HepG2 (cell line): Measurements from ENCODE around the gene MTFP1. TPM values are rescaled to one million over a fixed set of nuclear protein-coding genes. Genes with fewer than 3 reads are reported as not detected.

ENCODE experiments used
- ATAC-seq: fragments of 200-7000 bp; cut with Tn5 transposase; 3 replicates; pipeline ENCODE4 v1.9.1; 2020; ENCODE audit warnings: mild to moderate bottlenecking, moderate library complexity
- BruUV-seq: library from RNA; stranded (reverse); fragments of 400-500 nt; replicated peaks from 2 replicates; lab custom pipeline; 2021; lab: Mats Ljungman, UMichigan
- CTCF ChIA-PET: fragments of 300-600 bp; formaldehyde crosslinking; extraction: SDS; loops from one replicate; lab custom pipeline; 2021; ENCODE audit warnings: low total read pairs, inconsistent platforms, low intra/inter-chr PET ratio; lab: Yijun Ruan, JAX
- POLR2A ChIA-PET: fragments of 350-600 bp; sonication (Branson Sonifier 250); formaldehyde crosslinking; loops from one replicate; lab custom pipeline; 2020; ENCODE audit warnings: antibody characterized with exemption, inconsistent platforms; lab: Yijun Ruan, JAX
- DNase-seq: peaks from one replicate; pipeline ENCODE4 v3.0.0-alpha.2; 2015; ENCODE audit warnings: low spot score
- FAIRE-seq: peaks from 3 replicates; lab custom pipeline; 2011; peaks lifted over from hg19 to GRCh38; lab: Jason Lieb, UNC
- H2AFZ ChIP-seq: one replicate; pipeline ENCODE4 v1.6.1; 2011; ENCODE audit warnings: low read length, inconsistent platforms
- H3K27ac ChIP-seq: fragments of 300-600 bp; 3 replicates; pipeline ENCODE4 v1.8.0; 2011; ENCODE audit warnings: mixed run types, mild to moderate bottlenecking, mixed read lengths, low read length, inconsistent platforms; ENCODE audit not compliant: insufficient read depth; ENCODE audit errors: extremely low read length
- H3K27me3 ChIP-seq, 2 experiments: fragments of 200-600 bp in 1 of 2; 2 replicates in 1 of 2; 3 replicates in 1 of 2; pipeline versions ENCODE4 v1.6.0 to v1.8.0; 2011; ENCODE audit warnings: low read length in 2 of 2, mild to moderate bottlenecking in 2 of 2, moderate library complexity in 2 of 2, inconsistent platforms in 1 of 2; ENCODE audit not compliant: insufficient read depth in 2 of 2, control insufficient read depth in 1 of 2
- H3K36me3 ChIP-seq, 2 experiments: fragments of 200-600 bp in 1 of 2; replicated peaks in 1 of 2; 2 replicates in 1 of 2; 3 replicates in 1 of 2; pipeline versions ENCODE4 v1.5.1 to v1.8.0; 2011; ENCODE audit warnings: low read length in 2 of 2, inconsistent platforms in 1 of 2; ENCODE audit not compliant: insufficient read depth in 2 of 2, control insufficient read depth in 1 of 2
- H3K4me1 ChIP-seq: 2 replicates; pipeline ENCODE4 v1.5.1; 2012; ENCODE audit warnings: low read length, inconsistent platforms; ENCODE audit not compliant: insufficient read depth
- H3K4me2 ChIP-seq: 2 replicates; pipeline ENCODE4 v1.6.0; 2011; ENCODE audit warnings: low read depth, low read length, inconsistent platforms
- H3K4me3 ChIP-seq, 3 experiments: fragments of 200-600 bp in 1 of 3; sonication (generic), shearing (Covaris generic) in 1 of 3; replicated peaks in 1 of 3; 2 replicates each; pipeline ENCODE4 v1.5.1; 2011 to 2016; ENCODE audit warnings: low read length in 3 of 3, inconsistent platforms in 2 of 3, low read depth in 2 of 3, mild to moderate bottlenecking in 2 of 3, control low read depth in 1 of 3, mixed read lengths in 1 of 3; ENCODE audit not compliant: insufficient read depth in 1 of 3
- H3K79me2 ChIP-seq: one replicate; pipeline ENCODE4 v1.6.1; 2011; ENCODE audit warnings: low read length, inconsistent platforms; ENCODE audit not compliant: insufficient read depth
- H3K9ac ChIP-seq: 2 replicates; pipeline ENCODE4 v1.6.0; 2011; ENCODE audit warnings: mild to moderate bottlenecking, low read depth, low read length, inconsistent platforms; ENCODE audit not compliant: insufficient read depth
- H3K9me3 ChIP-seq: 2 replicates; pipeline ENCODE4 v1.5.1; 2012; ENCODE audit warnings: mild to moderate bottlenecking, low read length
- H4K20me1 ChIP-seq: 2 replicates; pipeline ENCODE4 v1.6.0; 2011; ENCODE audit warnings: inconsistent platforms, mild to moderate bottlenecking, low read length, moderate library complexity; ENCODE audit not compliant: insufficient read depth
- HDAC2 ChIP-seq: sonication (generic); formaldehyde crosslinking; IDR thresholded peaks from 2 replicates; pipeline ENCODE4 v1.4.0; 2020; ENCODE audit warnings: missing genetic modification reagents
- PCBP1 ChIP-seq: fragments of 200-400 bp; formaldehyde crosslinking; IDR thresholded peaks from 2 replicates; pipeline ENCODE4 v1.6.1; 2017; ENCODE audit warnings: mild to moderate bottlenecking, low read depth, low read length, borderline replicate concordance
- RFXAP ChIP-seq: sonication (generic); formaldehyde crosslinking; IDR thresholded peaks from 2 replicates; pipeline ENCODE4 v1.4.0; 2020; ENCODE audit warnings: missing genetic modification reagents, borderline replicate concordance
- ZBTB7A ChIP-seq: sonication (generic); formaldehyde crosslinking; IDR thresholded peaks from 2 replicates; pipeline ENCODE4 v1.8.0; 2022; ENCODE audit warnings: mild to moderate bottlenecking, missing genetic modification reagents
- ZFP82 ChIP-seq: sonication (generic); formaldehyde crosslinking; IDR thresholded peaks from 2 replicates; pipeline ENCODE4 v1.5.1; 2020; ENCODE audit warnings: mild to moderate bottlenecking, missing genetic modification reagents, borderline replicate concordance
- ZNF33B ChIP-seq: sonication (generic); formaldehyde crosslinking; IDR thresholded peaks from 2 replicates; pipeline ENCODE4 v1.5.1; 2020; ENCODE audit warnings: mild to moderate bottlenecking, missing genetic modification reagents
- WGBS: methylation state at CpG from one replicate; pipeline ENCODE4 v1.1.6; 2017; ENCODE audit warnings: low lambda C conversion rate; 5-methylcytosine and 5-hydroxymethylcytosine counted together
- in situ Hi-C: cut with HindIII; loops from 2 replicates; pipeline ENCODE4 v1.10.0; 2017; ENCODE audit warnings: low pct_unique_long_range_greater_than_20kb; ENCODE audit not compliant: extremely low pct_ligation_motif_present
- intact Hi-C: fragments of 100-400 bp; cut with micrococcal nuclease; formaldehyde crosslinking; loops from one replicate; pipeline ENCODE4 v1.10.0; 2022; ENCODE audit not compliant: unreplicated experiment
- polyA plus RNA-seq, 8 experiments: library from polyadenylated mRNA; depleted of rRNA in 3 of 8; stranded (reverse) in 7 of 8; unstranded in 1 of 8; fragments of >200 nt; fragmentation: Illumina TruSeq in 4 of 8; extraction: Trizol in 4 of 8; gene quantifications; 2 replicates each; pipeline versions ENCODE4 v1.2.1 to v1.2.3, GENCODE V29; 2011 to 2016; ENCODE audit warnings: low read depth in 4 of 8, missing spikeins in 1 of 8, mixed read lengths in 1 of 8; ENCODE audit not compliant: insufficient read depth in 1 of 8
- total RNA-seq, 5 experiments: library from RNA; depleted of rRNA; stranded (reverse); fragments of >200 nt; fragmentation: Illumina TruSeq; extraction: Trizol; gene quantifications; 2 replicates each; pipeline ENCODE4 v1.2.3, GENCODE V29; 2016; ENCODE audit warnings: low read depth in 1 of 5
- TF ChIP-seq, protein P1 (sequence below): sonication (generic); formaldehyde crosslinking; IDR thresholded peaks from 2 replicates; pipeline ENCODE4; 2020; ENCODE audit warnings: missing genetic modification reagents, mild to moderate bottlenecking, borderline replicate concordance

MTFP1 gene
- total and polyA plus RNA-seq, 2 of the 13 experiments (the other 11 are each of a cell fraction or from before 2014, with no cell fraction given), result 29.5 to 45.6 TPM

DNA sequence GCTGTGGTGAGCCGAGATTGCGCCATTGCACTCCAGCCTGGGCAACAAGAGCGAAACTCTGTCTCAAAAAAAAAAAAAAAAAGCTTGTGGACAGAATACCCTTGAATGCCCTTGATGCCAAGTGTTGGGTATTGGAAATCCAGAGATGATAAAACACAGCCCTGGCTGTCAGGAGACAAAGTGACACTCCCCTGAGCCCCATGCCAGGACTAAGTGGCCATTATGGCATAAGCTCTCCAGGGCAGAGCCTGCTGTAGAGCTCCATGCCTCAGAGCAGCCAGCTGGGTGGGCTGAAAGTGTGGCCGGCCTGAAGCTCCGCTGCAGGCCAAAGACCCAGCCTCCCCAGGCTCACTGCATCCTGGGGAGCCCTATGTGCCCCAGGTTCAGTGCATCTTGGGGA is 43.2 kb upstream of the MTFP1 start (continued):
- TF ChIP-seq ZBTB7A (CRISPR knock-in tag), result no peak
- no peak for TF ChIP-seq ZFP82

DNA sequence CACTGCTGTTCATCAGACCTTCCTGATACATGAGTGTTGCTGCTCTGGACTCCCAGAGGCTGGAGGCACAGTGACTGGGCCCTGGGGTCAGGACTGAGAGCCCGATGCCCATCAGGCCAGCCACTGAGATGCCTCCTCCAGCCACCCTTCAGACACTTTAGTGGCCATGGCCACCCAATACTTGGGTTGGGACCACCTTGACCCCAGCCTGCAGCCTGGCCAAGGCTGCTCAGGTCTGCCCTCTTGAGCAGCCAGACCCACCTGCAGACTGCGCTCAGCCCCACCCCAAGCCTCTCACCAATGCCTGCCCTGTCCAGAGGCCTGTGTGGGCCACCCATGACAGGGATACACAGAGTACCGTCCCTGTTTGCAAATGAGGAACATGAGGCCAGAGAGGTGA is 42.5 kb upstream of the MTFP1 start:
- no peak for FAIRE-seq
- in situ Hi-C loops (loop anchor here (25.0 kb wide), 1 partner anchor 271 kb away; no protein-coding TSS in a partner anchor), intact Hi-C loops (no loop called here)
- no peaks in the 10 kb centered on the region; a peak in 1 of 5 replicates for H3K36me3 ChIP-seq
- no peak overlapping the region for H2AFZ ChIP-seq
- H3K79me2 ChIP-seq, result no peaks in the 10 kb centered on the region
- ChIA-PET CTCF (no interaction called here), POLR2A (no interaction called here)
- no peaks in the 10 kb centered on the region for H3K9me3 ChIP-seq
- H3K4me1 ChIP-seq, result peaks cover 9% of the 10 kb centered on the region
- DNase-seq, result no peak
- no peak overlapping the region for H3K4me3 ChIP-seq
- no CpG with 5 or more reads among the region's 3 CpGs for WGBS
- no TSS peak for BruUV-seq
- H3K4me2 ChIP-seq, result no peak overlapping the region
- no peak overlapping the region for H3K9ac ChIP-seq
- H3K27me3 ChIP-seq, result no peaks in the 10 kb centered on the region
- TF ChIP-seq HDAC2 (CRISPR knock-in tag) (no peak), RFXAP (CRISPR knock-in tag) (no peak), PCBP1 (no peak), ZNF33B (CRISPR knock-in tag) (no peak)
- TF ChIP-seq, protein P1, sequence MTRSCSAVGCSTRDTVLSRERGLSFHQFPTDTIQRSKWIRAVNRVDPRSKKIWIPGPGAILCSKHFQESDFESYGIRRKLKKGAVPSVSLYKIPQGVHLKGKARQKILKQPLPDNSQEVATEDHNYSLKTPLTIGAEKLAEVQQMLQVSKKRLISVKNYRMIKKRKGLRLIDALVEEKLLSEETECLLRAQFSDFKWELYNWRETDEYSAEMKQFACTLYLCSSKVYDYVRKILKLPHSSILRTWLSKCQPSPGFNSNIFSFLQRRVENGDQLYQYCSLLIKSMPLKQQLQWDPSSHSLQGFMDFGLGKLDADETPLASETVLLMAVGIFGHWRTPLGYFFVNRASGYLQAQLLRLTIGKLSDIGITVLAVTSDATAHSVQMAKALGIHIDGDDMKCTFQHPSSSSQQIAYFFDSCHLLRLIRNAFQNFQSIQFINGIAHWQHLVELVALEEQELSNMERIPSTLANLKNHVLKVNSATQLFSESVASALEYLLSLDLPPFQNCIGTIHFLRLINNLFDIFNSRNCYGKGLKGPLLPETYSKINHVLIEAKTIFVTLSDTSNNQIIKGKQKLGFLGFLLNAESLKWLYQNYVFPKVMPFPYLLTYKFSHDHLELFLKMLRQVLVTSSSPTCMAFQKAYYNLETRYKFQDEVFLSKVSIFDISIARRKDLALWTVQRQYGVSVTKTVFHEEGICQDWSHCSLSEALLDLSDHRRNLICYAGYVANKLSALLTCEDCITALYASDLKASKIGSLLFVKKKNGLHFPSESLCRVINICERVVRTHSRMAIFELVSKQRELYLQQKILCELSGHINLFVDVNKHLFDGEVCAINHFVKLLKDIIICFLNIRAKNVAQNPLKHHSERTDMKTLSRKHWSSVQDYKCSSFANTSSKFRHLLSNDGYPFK, result no peak
- H3K27ac ChIP-seq, result no peak overlapping the region
- no peaks in the 10 kb centered on the region for H4K20me1 ChIP-seq
- ATAC-seq, result no peak
